Mammary epithelial cell (primary cell): Measurements from ENCODE around the gene NOVA1.
"Not testable (repeated sequence)": the region's sequence is repeated elsewhere in the genome, so short reads cannot be mapped to it uniquely, and the experiment has no call there.

Source experiments
- CTCF ChIP-seq, 2 donors: IDR thresholded peaks in 1 of 2; conservative IDR thresholded peaks in 1 of 2; 2 replicates each; pipeline ENCODE4 v1.5.1; 2011 to 2012; ENCODE audit warnings: inconsistent platforms in 2 of 2, low read length in 2 of 2, mild to moderate bottlenecking in 2 of 2, control low read depth in 1 of 2, low read depth in 1 of 2; ENCODE audit not compliant: insufficient read depth in 1 of 2; ENCODE audit errors: extremely low read depth in 1 of 2
- EZH2 ChIP-seq: IDR thresholded peaks from 2 replicates; pipeline ENCODE4 v1.6.1; 2012; ENCODE audit warnings: low read length, inconsistent platforms, borderline replicate concordance

- TF ChIP-seq CTCF (conservative IDR thresholded peaks at IDR 0.05 in 1 of 2, IDR thresholded peaks at IDR 0.05 in 1 of 2; ENCODE audit: extremely low read depth in 1 of 2, insufficient read depth in 1 of 2, low read depth in 1 of 2, low read length in 2 of 2); EZH2: not testable (repeated sequence)
Measured at GRCh38 chr14:26634946-26635345, 37.1 kb upstream of the NOVA1 start.
